ENCODE measurements around the gene SULT1C4.
"Not testable (repeated sequence)": the region's sequence is repeated elsewhere in the genome, so short reads cannot be mapped to it uniquely, and the experiment has no call there.

The SULT1C4 gene

DNA sequence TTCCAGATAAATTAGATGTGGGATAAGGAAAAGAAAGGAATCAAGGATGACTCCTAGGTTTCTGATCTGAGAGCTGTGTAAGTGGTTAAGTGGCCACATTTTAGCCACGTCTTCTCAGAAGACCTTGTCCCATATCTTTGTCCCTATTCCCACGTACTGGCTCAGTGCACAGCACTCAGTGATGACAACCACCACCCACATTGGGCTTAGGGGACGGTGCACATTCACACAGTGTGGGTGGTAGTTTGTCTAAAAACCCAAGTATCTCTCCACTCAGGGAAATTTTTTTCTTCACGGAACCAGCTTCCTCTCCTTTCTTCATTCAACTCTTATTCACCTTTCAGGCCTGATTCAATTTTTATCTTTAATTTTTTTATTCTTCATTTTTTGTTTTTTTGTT, 40.7 kb downstream of the SULT1C4 start:
- TF ChIP-seq POLR2A (IDR thresholded peaks at IDR 0.05; ENCODE audit: low read depth, low read length): no peak
- TF ChIP-seq POLR2AphosphoS5 (IDR thresholded peaks at IDR 0.05; ENCODE audit: low read depth, low read length): no peak
- no peak for TF ChIP-seq TAF1 (IDR thresholded peaks at IDR 0.05; ENCODE audit: borderline replicate concordance, low read depth, low read length)
- no peak for DNase-seq (ENCODE audit: insufficient read length)
- no peak for FAIRE-seq

DNA sequence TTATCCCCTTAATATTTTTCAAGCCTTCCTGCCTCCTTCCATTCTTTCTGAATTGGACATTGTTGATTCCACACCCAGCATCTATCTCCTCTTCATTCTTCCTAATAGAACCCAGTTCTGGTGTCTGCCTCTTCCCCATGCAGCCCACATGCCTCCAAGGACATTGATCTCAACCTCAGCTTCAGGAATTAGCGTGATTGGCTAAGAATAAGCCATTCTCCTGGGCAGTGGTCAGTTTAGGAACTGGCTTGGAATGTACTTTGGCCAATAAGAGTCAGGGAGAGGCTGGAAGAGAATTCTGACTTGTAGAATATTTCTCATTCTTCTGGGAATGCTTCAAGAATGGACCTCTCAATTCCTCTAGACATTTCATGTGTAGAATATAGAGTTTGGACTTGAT, 45.3 kb downstream of the SULT1C4 start:
- no peak for FAIRE-seq
- no peak for DNase-seq (ENCODE audit: insufficient read length)

DNA sequence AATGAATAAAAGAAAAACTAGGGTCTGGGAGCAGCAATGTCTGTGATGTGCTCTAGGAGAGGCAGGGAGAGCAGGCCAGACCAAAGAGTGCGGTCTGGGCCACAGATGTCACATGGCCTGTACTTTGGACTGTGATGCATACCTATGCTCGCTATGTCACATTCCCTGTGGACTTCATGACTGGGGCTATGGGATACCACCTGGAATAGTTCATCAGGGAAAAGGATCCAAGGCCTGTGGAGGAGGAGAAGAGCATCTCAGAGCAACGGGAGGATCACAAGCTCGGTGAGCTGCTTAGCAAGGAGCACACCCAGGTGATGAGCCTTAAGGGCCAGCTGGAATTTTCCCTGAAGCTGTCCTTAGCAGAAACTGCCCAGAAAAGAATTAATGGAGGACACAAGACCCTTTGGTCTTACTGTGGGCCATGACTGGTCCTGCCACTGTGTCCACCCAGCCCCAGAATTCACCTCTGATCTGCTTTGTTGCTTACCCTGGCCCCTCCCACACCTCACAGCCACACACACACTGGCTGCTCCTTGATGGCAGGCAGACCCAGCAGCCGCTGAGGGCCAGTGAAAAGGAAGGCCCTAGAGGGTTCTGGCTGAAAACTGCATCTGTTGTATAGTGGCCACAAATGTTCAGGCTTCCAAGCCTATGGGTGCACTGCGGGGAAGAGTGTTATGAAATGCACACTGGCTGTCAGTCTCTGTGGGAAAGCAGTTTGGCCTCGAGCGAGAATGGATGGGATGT, 45.9 kb downstream of the SULT1C4 start:
- DNase-seq (ENCODE audit: insufficient read length) (no peak), FAIRE-seq (no peak)
- TF ChIP-seq POLR2A (IDR thresholded peaks at IDR 0.05; ENCODE audit: low read depth, low read length) (no peak), TAF1 (IDR thresholded peaks at IDR 0.05; ENCODE audit: borderline replicate concordance, low read depth, low read length) (no peak), POLR2AphosphoS5 (IDR thresholded peaks at IDR 0.05; ENCODE audit: low read depth, low read length) (no peak)

More for the DNA sequence above, 45.3 kb downstream of the SULT1C4 start:
- TF ChIP-seq POLR2AphosphoS5 (IDR thresholded peaks at IDR 0.05; ENCODE audit: low read depth, low read length): no peak
- TF ChIP-seq POLR2A (IDR thresholded peaks at IDR 0.05; ENCODE audit: low read depth, low read length): no peak
- no peak for TF ChIP-seq TAF1 (IDR thresholded peaks at IDR 0.05; ENCODE audit: borderline replicate concordance, low read depth, low read length)

DNA sequence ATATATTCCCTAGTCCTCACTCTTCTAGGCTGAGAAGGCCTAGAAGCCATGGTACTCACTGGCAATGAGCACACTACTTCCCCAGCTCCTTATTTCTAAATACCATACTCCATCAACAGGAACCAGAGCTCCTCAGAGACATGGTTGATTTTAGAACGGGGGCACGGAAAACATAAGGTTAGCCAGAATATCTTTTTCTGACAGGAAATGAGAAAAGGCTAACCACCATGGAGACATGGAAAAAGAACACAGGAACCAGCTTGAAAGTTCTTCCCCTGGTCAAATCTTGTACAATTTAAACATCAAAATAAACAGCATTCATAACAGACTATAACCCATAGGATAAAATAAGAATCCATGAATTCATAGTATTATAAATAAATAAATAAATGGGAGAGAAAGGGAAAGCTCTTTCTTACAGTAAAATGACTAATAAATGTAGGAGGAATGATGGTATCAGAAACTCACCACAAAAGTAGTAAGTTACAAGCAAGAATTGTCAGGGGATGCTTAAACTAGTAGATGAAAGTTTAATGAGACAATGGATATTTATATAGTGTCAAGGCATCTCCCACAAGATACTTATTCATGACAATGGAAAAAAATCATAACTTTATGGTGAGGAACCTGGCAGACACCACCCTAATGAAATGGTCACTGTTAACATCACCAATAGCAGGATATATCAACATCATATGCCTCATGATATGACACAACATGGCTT, 50.7 kb downstream of the SULT1C4 start:
- TF ChIP-seq POLR2A (IDR thresholded peaks at IDR 0.05; ENCODE audit: low read depth, low read length) (no peak), POLR2AphosphoS5 (IDR thresholded peaks at IDR 0.05; ENCODE audit: low read depth, low read length) (no peak), TAF1 (IDR thresholded peaks at IDR 0.05; ENCODE audit: borderline replicate concordance, low read depth, low read length) (no peak)
- FAIRE-seq (no peak), DNase-seq (ENCODE audit: insufficient read length) (no peak)

DNA sequence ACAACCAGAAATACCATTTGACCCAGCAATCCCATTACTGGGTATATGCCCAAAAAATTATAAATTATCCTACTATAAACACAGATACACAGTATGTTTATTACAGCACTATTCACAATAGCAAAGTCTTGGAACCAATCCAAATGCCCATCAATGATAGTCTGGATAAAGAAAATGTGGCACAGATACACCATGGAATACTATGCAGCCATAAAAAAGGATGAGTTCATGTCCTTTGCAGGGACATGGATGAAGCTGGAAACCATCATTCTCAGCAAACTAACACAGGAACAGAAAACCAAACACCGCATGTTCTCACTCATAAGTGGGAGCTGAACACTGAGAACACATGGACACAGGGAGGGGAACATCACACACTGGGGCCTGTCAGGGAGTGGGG, 57.8 kb downstream of the SULT1C4 start:
- not testable (repeated sequence) for FAIRE-seq; DNase-seq (ENCODE audit: insufficient read length)

DNA sequence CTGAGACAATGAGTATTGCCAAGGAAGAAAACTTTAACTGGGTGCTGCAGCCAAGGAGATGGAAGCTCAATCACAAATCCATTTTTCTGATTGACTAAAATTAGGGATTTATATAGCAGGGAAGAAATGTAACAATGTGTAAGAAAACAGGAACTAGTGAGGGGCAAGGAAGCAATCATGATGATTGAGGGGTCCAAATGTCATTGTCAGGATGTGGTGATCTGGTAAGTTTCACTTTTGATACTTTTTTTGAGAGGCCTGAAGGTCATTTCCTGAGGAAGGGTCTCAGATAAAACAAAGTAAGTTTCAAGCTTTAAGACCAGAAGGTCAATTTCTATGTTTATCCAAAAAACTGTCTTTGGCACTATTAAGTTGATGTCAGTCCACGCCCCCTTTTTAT, 59.2 kb downstream of the SULT1C4 start:
- FAIRE-seq (no peak), DNase-seq (ENCODE audit: insufficient read length) (no peak)
- no peak for TF ChIP-seq POLR2AphosphoS5 (IDR thresholded peaks at IDR 0.05; ENCODE audit: low read depth, low read length)
- no peak for TF ChIP-seq TAF1 (IDR thresholded peaks at IDR 0.05; ENCODE audit: borderline replicate concordance, low read depth, low read length)
- TF ChIP-seq POLR2A (IDR thresholded peaks at IDR 0.05; ENCODE audit: low read depth, low read length): no peak

Measured in GM12892 (cell line).